ENCODE data around the gene CAB39. TPM values are rescaled to one million over a fixed set of nuclear protein-coding genes. Genes with fewer than 3 reads are reported as not detected.

CAB39 gene
- total and polyA plus RNA-seq, 4 donors = 19.4 to 123 (median 57.1) TPM

- H3K4me3 ChIP-seq = no peak overlapping the region
- peaks cover 0 to 2% (median 0%) of the 10 kb centered on the region in 4 donors for H3K9me3 ChIP-seq (ENCODE audit: control insufficient read depth in 4 of 4, insufficient read depth in 3 of 4, low read length in 3 of 4)
- H3K9ac ChIP-seq (ENCODE audit: insufficient read depth in 1 of 2, low read length in 2 of 2) = no peak overlapping the region
- no peaks in the 10 kb centered on the region for H3K27me3 ChIP-seq (ENCODE audit: control insufficient read depth in 3 of 3, insufficient read depth in 3 of 3, low read length in 2 of 3)
- WGBS, 2 donors = 46 to 70% methylated on average over 8 of the region's 8 CpGs
- DNase-seq (no peak), ATAC-seq (ENCODE audit: insufficient read depth, low FRiP score) (peak; percentile 44)
- TF ChIP-seq CTCF (IDR thresholded peaks at IDR 0.05; ENCODE audit: control extremely low read depth, extremely low read depth) = no peak
- peaks cover 2 to 18% (median 16%) of the 10 kb centered on the region in 4 donors for H3K36me3 ChIP-seq (ENCODE audit: control insufficient read depth in 4 of 4, insufficient read depth in 4 of 4, low read length in 4 of 4)
- H3K4me1 ChIP-seq (ENCODE audit: control insufficient read depth in 5 of 5, insufficient read depth in 5 of 5, low read length in 5 of 5) = peaks cover 0 to 5% (median 0%) of the 10 kb centered on the region in 5 donors
- H3K27ac ChIP-seq (ENCODE audit: low read depth in 1 of 2, low read length in 1 of 2) = peak overlapping the region in 1 of 2 donors; percentile 39
Observed at GRCh38 chr2:230797515-230798495, 85.2 kb downstream of the CAB39 start.

- H3K9me3 ChIP-seq (ENCODE audit: control insufficient read depth in 4 of 4, insufficient read depth in 3 of 4, low read length in 3 of 4) = peaks cover 0 to 2% (median 0%) of the 10 kb centered on the region in 4 donors
- no peak overlapping the region for H3K27ac ChIP-seq (ENCODE audit: low read depth in 1 of 2, low read length in 1 of 2)
- no peaks in the 10 kb centered on the region for H3K27me3 ChIP-seq (ENCODE audit: control insufficient read depth in 3 of 3, insufficient read depth in 3 of 3, low read length in 2 of 3)
- H3K4me1 ChIP-seq (ENCODE audit: control insufficient read depth in 5 of 5, insufficient read depth in 5 of 5, low read length in 5 of 5) = peaks cover 0 to 5% (median 0%) of the 10 kb centered on the region in 5 donors
- no peak overlapping the region for H3K9ac ChIP-seq (ENCODE audit: insufficient read depth in 1 of 2, low read length in 2 of 2)
- H3K36me3 ChIP-seq (ENCODE audit: control insufficient read depth in 4 of 4, insufficient read depth in 4 of 4, low read length in 4 of 4) = peaks cover 2 to 18% (median 16%) of the 10 kb centered on the region in 4 donors
- peak in 2 of 3 donors; percentile 64 for DNase-seq
- H3K4me3 ChIP-seq = no peak overlapping the region
- WGBS, 2 donors = 40 to 49% methylated on average over 4 of the region's 4 CpGs
- peak; percentile 42 for TF ChIP-seq CTCF (IDR thresholded peaks at IDR 0.05; ENCODE audit: control extremely low read depth, extremely low read depth)
- ATAC-seq (ENCODE audit: insufficient read depth, low FRiP score) = no peak
Observed at GRCh38 chr2:230798769-230799399, 86.2 kb downstream of the CAB39 start.

- H3K4me1 ChIP-seq (ENCODE audit: control insufficient read depth in 5 of 5, insufficient read depth in 5 of 5, low read length in 5 of 5) = no peaks in the 10 kb centered on the region
- no peak overlapping the region for H3K9ac ChIP-seq (ENCODE audit: insufficient read depth in 1 of 2, low read length in 2 of 2)
- ATAC-seq (ENCODE audit: insufficient read depth, low FRiP score) = no peak
- H3K27me3 ChIP-seq (ENCODE audit: control insufficient read depth in 3 of 3, insufficient read depth in 3 of 3, low read length in 2 of 3) = no peaks in the 10 kb centered on the region
- 89 to 90% methylated on average over 5 of the region's 5 CpGs for WGBS, 2 donors
- H3K27ac ChIP-seq (ENCODE audit: low read depth in 1 of 2, low read length in 1 of 2) = no peak overlapping the region
- TF ChIP-seq CTCF (IDR thresholded peaks at IDR 0.05; ENCODE audit: control extremely low read depth, extremely low read depth) = no peak
- H3K9me3 ChIP-seq (ENCODE audit: control insufficient read depth in 4 of 4, insufficient read depth in 3 of 4, low read length in 3 of 4) = peaks cover 0 to under 1% (median 0%) of the 10 kb centered on the region in 4 donors
- peaks cover 2 to 12% (median 9%) of the 10 kb centered on the region in 4 donors for H3K36me3 ChIP-seq (ENCODE audit: control insufficient read depth in 4 of 4, insufficient read depth in 4 of 4, low read length in 4 of 4)
- DNase-seq = no peak
- H3K4me3 ChIP-seq = no peak overlapping the region
Observed at GRCh38 chr2:230805353-230806017, 92.8 kb downstream of the CAB39 start.

Data from lung (tissue), 12 donors.